ENCODE data around the gene THSD7B.

The THSD7B gene

DNA sequence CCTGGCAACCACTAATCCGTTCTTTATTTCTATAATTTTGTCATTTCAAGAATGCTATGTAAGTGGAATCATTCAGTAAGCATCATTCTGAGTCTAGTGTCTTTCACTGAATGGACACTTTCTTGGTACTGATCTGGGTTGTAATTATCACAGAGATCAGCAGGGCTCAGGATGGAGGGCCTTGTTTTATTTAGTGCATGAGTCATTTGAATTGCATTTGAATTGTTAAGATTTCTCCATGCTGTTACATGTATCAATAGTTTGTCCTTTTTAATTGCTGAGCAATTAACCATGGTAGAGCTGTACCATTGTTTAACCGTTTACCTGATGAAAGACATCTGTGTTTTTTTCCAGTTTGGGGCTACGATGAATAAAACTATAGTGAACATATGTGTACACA lies 256.4 kb downstream of the THSD7B start:
- TF ChIP-seq EZH2 (IDR thresholded peaks at IDR 0.05): no peak
- no peak for TF ChIP-seq POLR2AphosphoS5 (IDR thresholded peaks at IDR 0.05; ENCODE audit: borderline replicate concordance, low read depth, low read length)
- TF ChIP-seq FOXP2 (optimal IDR thresholded peaks at IDR 0.05; ENCODE audit: control extremely low read depth, extremely low read length, insufficient read depth): no peak
- DNase-seq (ENCODE audit: low read depth, low spot score): no peak
- Histone ChIP-seq H3K9me3 (ENCODE audit: low read depth, low read length) (no peaks in the 10 kb centered on the region), H3K36me3 (ENCODE audit: insufficient read depth, low read length) (no peaks in the 10 kb centered on the region), H3K4me3 (no peak overlapping the region), H3K9ac (ENCODE audit: insufficient read length) (no peak overlapping the region), H3K27ac (no peak overlapping the region)

DNA sequence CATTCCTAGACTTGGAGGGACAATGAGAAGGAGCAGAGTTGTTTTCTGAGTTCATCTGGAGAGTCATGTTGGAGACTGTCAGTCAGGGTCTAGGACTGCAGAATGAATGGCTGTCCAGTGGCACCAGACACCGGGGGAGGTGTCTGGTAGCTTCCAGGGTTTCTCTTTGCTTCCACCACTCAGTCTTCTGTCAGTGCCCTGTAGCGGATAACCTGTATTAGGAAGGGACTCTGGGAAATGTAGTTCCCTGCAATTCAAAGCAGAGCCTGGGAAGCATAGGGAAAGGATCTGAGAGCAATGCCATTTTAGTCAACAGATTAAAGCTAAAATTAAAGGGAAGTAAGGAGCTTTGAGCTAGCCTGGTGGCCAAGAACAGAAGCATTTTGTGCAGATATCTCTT lies 257.9 kb downstream of the THSD7B start:
- H3K4me3 ChIP-seq: no peak overlapping the region
- no peak overlapping the region for H3K27ac ChIP-seq
- no peak for TF ChIP-seq EZH2 (IDR thresholded peaks at IDR 0.05)
- no peak for TF ChIP-seq POLR2AphosphoS5 (IDR thresholded peaks at IDR 0.05; ENCODE audit: borderline replicate concordance, low read depth, low read length)
- no peak for TF ChIP-seq FOXP2 (optimal IDR thresholded peaks at IDR 0.05; ENCODE audit: control extremely low read depth, extremely low read length, insufficient read depth)
- H3K9me3 ChIP-seq (ENCODE audit: low read depth, low read length): no peaks in the 10 kb centered on the region
- no peaks in the 10 kb centered on the region for H3K36me3 ChIP-seq (ENCODE audit: insufficient read depth, low read length)
- DNase-seq (ENCODE audit: low read depth, low spot score): no peak
- H3K9ac ChIP-seq (ENCODE audit: insufficient read length): no peak overlapping the region

DNA sequence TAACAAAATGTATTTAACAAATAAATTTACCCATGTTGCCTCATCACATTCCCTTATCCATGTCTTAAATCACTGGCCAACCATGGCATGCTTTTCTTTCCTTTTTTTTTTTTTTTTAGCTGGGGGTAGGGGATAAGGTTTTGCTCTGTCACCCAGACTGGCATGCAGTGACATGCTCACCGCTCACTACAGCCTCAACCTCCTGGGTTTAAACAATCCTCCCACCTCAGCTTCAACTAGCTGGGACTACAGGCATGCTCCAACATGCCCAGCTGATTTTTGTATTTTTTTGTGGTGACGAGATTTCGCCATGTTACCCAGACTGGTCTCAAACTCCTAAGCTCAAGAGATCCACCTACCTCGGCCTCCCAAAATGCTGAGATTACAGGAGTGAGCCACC lies 266.4 kb downstream of the THSD7B start:
- H3K9me3 ChIP-seq (ENCODE audit: low read depth, low read length): no peaks in the 10 kb centered on the region
- no peak overlapping the region for H3K4me3 ChIP-seq
- H3K27ac ChIP-seq: no peak overlapping the region
- H3K36me3 ChIP-seq (ENCODE audit: insufficient read depth, low read length): no peaks in the 10 kb centered on the region
- H3K9ac ChIP-seq (ENCODE audit: insufficient read length): no peak overlapping the region
- DNase-seq (ENCODE audit: low read depth, low spot score): no peak
- no peak for TF ChIP-seq POLR2AphosphoS5 (IDR thresholded peaks at IDR 0.05; ENCODE audit: borderline replicate concordance, low read depth, low read length)
- no peak for TF ChIP-seq FOXP2 (optimal IDR thresholded peaks at IDR 0.05; ENCODE audit: control extremely low read depth, extremely low read length, insufficient read depth)
- TF ChIP-seq EZH2 (IDR thresholded peaks at IDR 0.05): no peak

DNA sequence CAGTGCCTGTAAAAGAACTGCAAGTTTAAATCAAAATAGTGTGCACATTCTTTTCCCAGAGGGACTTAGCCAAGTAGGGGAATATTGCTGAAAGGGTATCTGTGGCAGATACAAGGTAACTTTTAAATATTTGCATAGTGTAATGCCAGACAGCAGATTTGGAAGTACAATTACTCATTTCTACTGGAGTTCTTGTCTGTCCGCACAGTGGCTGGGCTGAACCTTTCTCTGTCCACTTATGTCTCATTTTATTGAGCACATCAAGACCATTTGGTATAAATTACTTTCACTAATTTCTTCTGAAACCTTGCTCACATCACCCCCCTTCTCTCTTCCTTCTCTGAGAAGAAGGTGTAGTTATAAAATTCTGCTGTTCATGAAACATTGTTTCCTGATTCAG lies 271.3 kb downstream of the THSD7B start:
- Histone ChIP-seq H3K27ac (no peak overlapping the region), H3K4me3 (no peak overlapping the region), H3K9me3 (ENCODE audit: low read depth, low read length) (no peaks in the 10 kb centered on the region), H3K36me3 (ENCODE audit: insufficient read depth, low read length) (no peaks in the 10 kb centered on the region), H3K9ac (ENCODE audit: insufficient read length) (no peak overlapping the region)
- TF ChIP-seq FOXP2 (optimal IDR thresholded peaks at IDR 0.05; ENCODE audit: control extremely low read depth, extremely low read length, insufficient read depth) (no peak), EZH2 (IDR thresholded peaks at IDR 0.05) (no peak), POLR2AphosphoS5 (IDR thresholded peaks at IDR 0.05; ENCODE audit: borderline replicate concordance, low read depth, low read length) (no peak)
- DNase-seq (ENCODE audit: low read depth, low spot score): no peak

DNA sequence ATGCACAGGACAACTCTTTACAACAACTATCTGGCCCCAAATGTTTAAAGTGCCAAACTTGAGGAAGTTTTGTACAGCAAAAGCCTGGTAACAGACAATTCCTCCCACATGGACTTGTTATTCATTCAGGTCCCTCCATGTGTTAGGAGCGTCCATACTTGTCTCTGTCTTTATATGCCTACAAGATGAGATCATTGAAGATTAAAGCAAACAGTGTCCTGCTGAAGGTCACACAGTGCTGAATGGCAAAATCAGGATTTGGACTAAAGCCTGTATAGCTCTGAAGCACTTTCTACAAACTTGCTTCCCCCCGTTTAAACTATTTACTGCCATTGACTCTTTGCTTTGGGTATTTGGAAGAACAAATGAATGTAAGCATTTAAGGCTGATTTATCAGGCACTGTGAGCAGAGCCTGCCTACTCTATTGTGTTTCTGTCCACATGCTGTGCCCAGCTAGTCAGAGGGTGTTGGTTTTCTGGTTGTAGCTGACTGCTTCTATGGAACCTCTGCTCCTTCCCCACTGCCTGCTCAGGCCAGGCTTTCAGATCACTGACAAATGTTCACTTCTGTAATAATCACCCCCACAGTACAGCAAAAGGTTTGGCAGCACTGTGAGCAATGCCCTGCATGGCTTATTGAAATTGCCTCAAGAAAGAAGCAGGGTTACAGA lies 274.3 kb downstream of the THSD7B start:
- no peak for TF ChIP-seq FOXP2 (optimal IDR thresholded peaks at IDR 0.05; ENCODE audit: control extremely low read depth, extremely low read length, insufficient read depth)
- no peak for TF ChIP-seq POLR2AphosphoS5 (IDR thresholded peaks at IDR 0.05; ENCODE audit: borderline replicate concordance, low read depth, low read length)
- no peak for TF ChIP-seq EZH2 (IDR thresholded peaks at IDR 0.05)
- H3K4me3 ChIP-seq: no peak overlapping the region
- H3K36me3 ChIP-seq (ENCODE audit: insufficient read depth, low read length): no peaks in the 10 kb centered on the region
- no peak for DNase-seq (ENCODE audit: low read depth, low spot score)
- H3K27ac ChIP-seq: no peak overlapping the region
- no peaks in the 10 kb centered on the region for H3K9me3 ChIP-seq (ENCODE audit: low read depth, low read length)
- H3K9ac ChIP-seq (ENCODE audit: insufficient read length): no peak overlapping the region

DNA sequence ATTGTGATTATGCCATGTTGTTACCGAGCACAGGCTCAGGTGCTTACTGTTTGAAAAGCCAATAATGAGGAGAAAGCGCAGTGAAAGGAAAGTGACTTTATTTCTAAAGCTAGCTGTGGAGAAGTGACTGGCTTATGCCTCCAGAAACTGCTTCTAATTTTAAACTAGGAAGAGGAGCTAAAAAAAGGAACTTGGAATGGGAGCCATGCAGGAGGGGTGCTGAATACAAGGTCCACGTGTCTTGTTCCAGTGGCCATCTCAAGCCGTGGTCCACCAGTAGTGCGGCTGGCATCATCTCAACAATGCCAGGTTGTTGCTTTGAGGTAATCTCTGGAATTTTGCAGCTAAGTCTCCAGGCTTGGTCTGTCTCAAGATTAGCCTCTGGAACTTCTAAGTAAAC lies 282.0 kb downstream of the THSD7B start:
- H3K27ac ChIP-seq: no peak overlapping the region
- H3K9me3 ChIP-seq (ENCODE audit: low read depth, low read length): no peaks in the 10 kb centered on the region
- H3K36me3 ChIP-seq (ENCODE audit: insufficient read depth, low read length): no peaks in the 10 kb centered on the region
- DNase-seq (ENCODE audit: low read depth, low spot score): no peak
- no peak overlapping the region for H3K4me3 ChIP-seq
- no peak overlapping the region for H3K9ac ChIP-seq (ENCODE audit: insufficient read length)
- TF ChIP-seq EZH2 (IDR thresholded peaks at IDR 0.05) (no peak), FOXP2 (optimal IDR thresholded peaks at IDR 0.05; ENCODE audit: control extremely low read depth, extremely low read length, insufficient read depth) (no peak), POLR2AphosphoS5 (IDR thresholded peaks at IDR 0.05; ENCODE audit: borderline replicate concordance, low read depth, low read length) (no peak)

DNA sequence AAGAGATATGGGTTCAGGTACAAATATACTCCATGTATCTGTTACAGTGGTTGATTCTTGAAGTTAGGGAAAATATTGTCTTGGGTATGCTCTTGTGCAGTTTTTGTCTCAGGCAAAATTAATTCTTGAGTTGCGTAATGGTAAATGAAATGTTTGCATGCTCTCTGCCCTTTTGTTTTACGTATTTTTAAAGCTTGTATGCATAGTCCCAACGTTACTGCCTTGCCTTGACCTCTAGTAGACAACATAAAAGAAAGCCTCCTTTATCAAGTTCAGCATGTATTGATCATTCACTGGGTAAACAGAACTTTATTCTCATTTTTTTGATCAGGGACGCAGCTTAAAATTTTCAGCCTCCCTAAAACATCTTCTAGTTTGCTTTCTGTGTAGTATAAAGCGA lies 283.1 kb downstream of the THSD7B start:
- TF ChIP-seq EZH2 (IDR thresholded peaks at IDR 0.05): no peak
- no peak for TF ChIP-seq POLR2AphosphoS5 (IDR thresholded peaks at IDR 0.05; ENCODE audit: borderline replicate concordance, low read depth, low read length)
- no peak for TF ChIP-seq FOXP2 (optimal IDR thresholded peaks at IDR 0.05; ENCODE audit: control extremely low read depth, extremely low read length, insufficient read depth)
- H3K9ac ChIP-seq (ENCODE audit: insufficient read length): no peak overlapping the region
- no peaks in the 10 kb centered on the region for H3K36me3 ChIP-seq (ENCODE audit: insufficient read depth, low read length)
- no peak overlapping the region for H3K4me3 ChIP-seq
- DNase-seq (ENCODE audit: low read depth, low spot score): no peak
- no peak overlapping the region for H3K27ac ChIP-seq
- H3K9me3 ChIP-seq (ENCODE audit: low read depth, low read length): no peaks in the 10 kb centered on the region

DNA sequence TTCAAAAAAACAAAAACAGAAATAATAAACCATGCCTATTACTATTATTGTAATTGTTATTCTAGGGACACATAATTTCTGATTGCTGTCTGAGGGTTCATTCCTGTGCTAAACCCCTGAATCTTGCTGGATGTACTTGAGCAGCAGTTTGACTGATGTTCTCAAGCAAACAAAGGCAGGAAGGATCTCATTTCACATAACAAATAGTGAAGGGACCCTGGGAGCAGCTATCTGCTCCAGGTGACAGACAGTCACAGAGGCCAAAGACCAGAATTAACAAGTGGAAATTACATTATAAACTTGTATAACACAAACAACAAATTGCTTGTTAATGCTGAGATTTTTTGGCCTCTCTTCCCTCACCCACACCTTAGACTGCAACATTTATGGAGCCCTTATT lies 284.2 kb downstream of the THSD7B start:
- H3K9me3 ChIP-seq (ENCODE audit: low read depth, low read length): no peaks in the 10 kb centered on the region
- no peak overlapping the region for H3K4me3 ChIP-seq
- H3K36me3 ChIP-seq (ENCODE audit: insufficient read depth, low read length): no peaks in the 10 kb centered on the region
- no peak for TF ChIP-seq FOXP2 (optimal IDR thresholded peaks at IDR 0.05; ENCODE audit: control extremely low read depth, extremely low read length, insufficient read depth)
- no peak for TF ChIP-seq EZH2 (IDR thresholded peaks at IDR 0.05)
- no peak for TF ChIP-seq POLR2AphosphoS5 (IDR thresholded peaks at IDR 0.05; ENCODE audit: borderline replicate concordance, low read depth, low read length)
- DNase-seq (ENCODE audit: low read depth, low spot score): no peak
- no peak overlapping the region for H3K27ac ChIP-seq
- H3K9ac ChIP-seq (ENCODE audit: insufficient read length): no peak overlapping the region

DNA sequence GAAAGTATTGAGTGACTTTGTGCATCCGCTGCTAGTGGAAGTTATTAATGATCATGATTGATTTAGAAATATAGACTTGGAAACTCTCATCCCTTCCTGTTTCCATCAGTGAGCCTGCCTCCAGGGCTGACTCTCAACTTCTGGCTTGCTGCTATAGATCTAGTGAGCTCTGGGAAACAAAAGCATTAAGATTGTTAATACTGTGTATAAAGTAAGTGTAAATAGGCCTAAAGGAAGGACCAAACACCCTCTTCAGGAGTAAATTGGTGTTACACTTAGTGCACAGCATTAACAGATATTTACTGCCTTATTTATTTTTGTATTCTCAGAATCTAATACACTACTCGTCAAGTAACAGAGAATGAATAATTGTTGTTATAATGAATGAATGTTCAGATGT lies 285.6 kb downstream of the THSD7B start:
- no peak for DNase-seq (ENCODE audit: low read depth, low spot score)
- H3K36me3 ChIP-seq (ENCODE audit: insufficient read depth, low read length): no peaks in the 10 kb centered on the region
- H3K27ac ChIP-seq: no peak overlapping the region
- no peak for TF ChIP-seq POLR2AphosphoS5 (IDR thresholded peaks at IDR 0.05; ENCODE audit: borderline replicate concordance, low read depth, low read length)
- no peak for TF ChIP-seq EZH2 (IDR thresholded peaks at IDR 0.05)
- no peak for TF ChIP-seq FOXP2 (optimal IDR thresholded peaks at IDR 0.05; ENCODE audit: control extremely low read depth, extremely low read length, insufficient read depth)
- no peak overlapping the region for H3K4me3 ChIP-seq
- H3K9ac ChIP-seq (ENCODE audit: insufficient read length): no peak overlapping the region
- no peaks in the 10 kb centered on the region for H3K9me3 ChIP-seq (ENCODE audit: low read depth, low read length)
